Retinal pigment epithelial cell (primary cell): Measurements from ENCODE around the gene SMIM27.
"Not testable (repeated sequence)": the region's sequence is repeated elsewhere in the genome, so short reads cannot be mapped to it uniquely, and the experiment has no call there.

Experiments used
- DNase-seq: peaks from one replicate; pipeline ENCODE4 v3.0.0-alpha.2; 2010; ENCODE audit warnings: low read depth
- H3K4me3 ChIP-seq: 2 replicates; pipeline ENCODE4 v1.5.1; 2011; ENCODE audit warnings: mild to moderate bottlenecking, low read length, control low read depth, moderate library complexity
- TF ChIP-seq, protein P1 (sequence below): conservative IDR thresholded peaks from 2 replicates; pipeline ENCODE4 v1.5.1; 2011; ENCODE audit warnings: low read depth, low read length, control low read depth, inconsistent platforms

Gene SMIM27, protein sequence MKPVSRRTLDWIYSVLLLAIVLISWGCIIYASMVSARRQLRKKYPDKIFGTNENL

DNA sequence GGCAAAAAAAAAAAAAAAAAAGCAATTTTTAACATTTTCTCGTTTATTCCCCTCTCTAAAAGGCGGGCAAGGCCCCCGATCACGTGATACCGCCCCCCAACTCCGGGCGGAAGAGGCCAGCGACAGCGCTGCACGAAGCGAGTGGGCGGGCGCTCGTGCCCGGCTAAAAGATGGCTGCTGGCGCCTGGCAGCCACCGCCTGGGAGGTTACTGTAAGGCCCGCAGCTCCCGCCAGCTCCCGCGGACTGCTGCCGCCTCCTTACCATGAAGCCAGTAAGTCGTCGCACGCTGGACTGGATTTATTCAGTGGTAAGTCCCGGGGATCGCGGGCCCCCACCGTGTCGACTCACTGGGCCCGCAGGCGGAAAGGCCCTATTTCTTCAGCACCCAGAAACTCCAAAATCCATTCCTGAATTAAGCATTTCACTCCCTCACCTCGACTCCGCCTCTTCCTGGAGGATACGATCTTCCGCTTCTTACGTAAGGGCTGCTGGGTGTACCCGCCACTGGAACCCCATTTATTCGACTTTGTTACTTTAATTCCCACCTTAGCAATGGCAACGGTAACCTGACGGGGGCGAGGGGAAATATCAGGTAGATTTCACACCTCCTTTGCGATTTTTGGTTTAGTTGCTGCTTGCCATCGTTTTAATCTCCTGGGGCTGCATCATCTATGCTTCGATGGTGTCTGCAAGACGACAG is at the start of gene SMIM27, which contains the start of gene TOPORS:
SMIM27 (plus strand) TSS at position 156 of the 701 bp plus-strand sequence; CDS start at position 264, 108 bp downstream.
TOPORS (minus strand) TSS at position 415 of the 701 bp plus-strand sequence; CDS start at position 265, 150 bp downstream.
- peak; percentile 59 for DNase-seq
- TF ChIP-seq, protein P1, sequence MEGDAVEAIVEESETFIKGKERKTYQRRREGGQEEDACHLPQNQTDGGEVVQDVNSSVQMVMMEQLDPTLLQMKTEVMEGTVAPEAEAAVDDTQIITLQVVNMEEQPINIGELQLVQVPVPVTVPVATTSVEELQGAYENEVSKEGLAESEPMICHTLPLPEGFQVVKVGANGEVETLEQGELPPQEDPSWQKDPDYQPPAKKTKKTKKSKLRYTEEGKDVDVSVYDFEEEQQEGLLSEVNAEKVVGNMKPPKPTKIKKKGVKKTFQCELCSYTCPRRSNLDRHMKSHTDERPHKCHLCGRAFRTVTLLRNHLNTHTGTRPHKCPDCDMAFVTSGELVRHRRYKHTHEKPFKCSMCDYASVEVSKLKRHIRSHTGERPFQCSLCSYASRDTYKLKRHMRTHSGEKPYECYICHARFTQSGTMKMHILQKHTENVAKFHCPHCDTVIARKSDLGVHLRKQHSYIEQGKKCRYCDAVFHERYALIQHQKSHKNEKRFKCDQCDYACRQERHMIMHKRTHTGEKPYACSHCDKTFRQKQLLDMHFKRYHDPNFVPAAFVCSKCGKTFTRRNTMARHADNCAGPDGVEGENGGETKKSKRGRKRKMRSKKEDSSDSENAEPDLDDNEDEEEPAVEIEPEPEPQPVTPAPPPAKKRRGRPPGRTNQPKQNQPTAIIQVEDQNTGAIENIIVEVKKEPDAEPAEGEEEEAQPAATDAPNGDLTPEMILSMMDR, result peak; percentile 5
- H3K4me3 ChIP-seq, result peak within 1 kb of the TSS; percentile 89

DNA sequence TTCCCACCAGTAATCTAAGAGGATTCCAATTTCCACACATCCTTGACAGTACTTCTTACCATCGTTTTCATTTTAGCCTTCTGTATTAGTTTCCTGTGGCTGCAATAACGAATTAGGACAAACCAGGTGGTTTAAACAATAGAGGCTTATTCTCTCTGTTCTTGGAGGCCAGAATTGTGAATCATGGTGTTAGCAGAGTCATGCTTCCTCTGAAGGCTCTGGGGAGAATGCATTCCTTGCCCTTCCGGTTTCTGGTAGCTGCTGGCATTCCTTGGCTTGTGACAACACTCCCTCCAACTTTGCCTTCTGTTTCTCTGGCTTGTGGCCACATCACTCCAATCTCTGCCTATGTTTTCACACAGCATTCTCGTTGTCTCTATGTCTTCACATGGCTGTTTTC is 49.7 kb upstream of the SMIM27 start:
- TF ChIP-seq, protein P1, result no peak
- no peak for DNase-seq
- no peak overlapping the region for H3K4me3 ChIP-seq

DNA sequence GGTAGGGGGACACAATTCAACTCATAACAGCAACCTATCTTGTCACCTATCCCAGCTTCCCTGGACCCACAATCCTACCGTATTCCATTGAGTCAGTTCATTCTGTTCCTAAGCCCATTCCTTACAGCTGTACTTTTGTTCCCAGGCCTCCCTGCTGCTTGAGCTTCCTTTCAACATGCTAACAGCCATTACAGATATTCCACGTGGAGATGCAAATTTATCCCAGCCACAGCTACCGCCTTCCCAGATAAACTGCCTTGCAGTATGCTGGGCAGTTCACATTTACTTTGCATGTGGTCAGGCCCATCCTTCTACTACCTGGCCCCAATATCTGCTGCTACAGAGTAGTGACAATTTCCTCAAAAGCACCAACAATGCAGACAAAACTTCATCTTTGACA is 49.1 kb upstream of the SMIM27 start:
- TF ChIP-seq, protein P1, result no peak
- no peak overlapping the region for H3K4me3 ChIP-seq
- no peak for DNase-seq

DNA sequence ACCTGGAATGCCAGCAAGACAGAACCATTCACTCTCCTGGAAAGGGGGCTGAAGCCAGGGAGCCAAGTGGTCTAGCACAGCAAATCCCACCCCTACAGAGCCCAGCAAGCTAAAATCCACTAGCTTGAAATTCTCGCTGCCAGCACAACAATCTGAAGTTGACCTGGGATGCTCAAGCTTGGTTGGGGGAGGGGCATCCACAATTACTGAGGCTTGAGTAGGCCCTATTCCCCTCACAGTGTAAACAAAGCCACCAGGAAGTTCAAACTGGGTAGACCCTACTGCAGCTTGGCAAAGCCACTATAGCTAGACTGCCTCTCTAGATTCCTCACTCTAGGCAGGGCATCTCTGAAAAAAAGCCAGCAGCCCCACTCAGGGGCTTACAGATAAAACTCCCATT is 43.4 kb upstream of the SMIM27 start:
- DNase-seq, result no peak
- H3K4me3 ChIP-seq, result no peak overlapping the region
- TF ChIP-seq, protein P1, result no peak

DNA sequence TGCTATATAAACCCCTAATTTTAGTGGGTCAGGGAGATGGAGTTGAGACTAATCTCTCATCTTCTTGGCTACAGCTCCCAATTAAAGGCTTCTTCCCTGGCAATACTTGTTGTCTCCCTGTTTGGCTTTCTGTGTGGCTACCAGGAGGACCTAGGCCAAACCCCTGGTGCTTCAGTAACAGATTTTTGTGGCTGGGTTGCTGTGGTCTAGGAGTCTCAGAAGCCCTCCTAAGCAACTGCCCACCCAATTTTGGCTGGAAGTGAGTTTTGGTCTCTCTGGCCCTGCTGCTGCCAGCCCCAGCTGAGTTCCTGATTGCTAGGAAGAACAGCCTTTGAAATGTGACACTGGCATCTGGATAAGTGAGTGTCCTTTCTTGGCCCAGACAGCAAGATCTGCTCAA is 35.9 kb upstream of the SMIM27 start:
- no peak overlapping the region for H3K4me3 ChIP-seq
- no peak for DNase-seq
- TF ChIP-seq, protein P1, result no peak

DNA sequence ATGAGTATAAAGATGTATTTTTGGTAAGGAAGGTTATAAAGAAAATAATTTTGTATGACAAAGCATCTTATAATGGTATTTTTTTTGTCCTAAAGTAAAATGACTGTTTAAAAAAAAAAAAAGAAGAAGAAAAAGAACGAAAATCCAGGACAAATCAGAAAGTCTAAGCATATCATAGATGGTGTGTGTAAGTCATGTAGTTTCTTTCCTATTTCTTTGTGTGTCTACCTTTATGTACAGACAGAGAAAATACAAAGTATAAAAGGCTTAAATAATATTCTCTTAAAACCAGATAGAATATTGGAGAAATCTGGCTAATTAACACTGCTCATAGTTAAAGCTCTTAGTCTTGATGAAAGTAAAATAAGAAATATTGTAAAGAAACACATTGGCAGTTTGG is 33.9 kb upstream of the SMIM27 start:
- no peak overlapping the region for H3K4me3 ChIP-seq
- TF ChIP-seq, protein P1, result no peak
- DNase-seq, result no peak

DNA sequence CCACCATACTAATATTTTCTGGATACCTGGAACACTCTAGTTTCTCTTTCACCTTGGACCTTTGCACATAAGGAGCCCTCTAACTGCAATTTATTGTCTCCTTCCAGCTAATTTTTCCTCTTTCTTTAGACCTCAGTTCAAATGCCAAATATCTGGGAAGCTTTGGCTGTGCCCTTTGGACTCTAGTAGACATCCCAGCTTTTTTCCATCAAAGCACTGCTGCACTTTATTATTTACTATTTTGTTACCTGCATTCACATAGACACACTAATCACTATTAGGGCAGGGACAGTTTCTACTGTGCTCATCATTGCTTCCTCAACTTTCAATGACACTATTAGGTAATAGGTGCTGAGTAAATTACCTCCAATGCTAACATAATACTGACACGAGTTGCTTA is 28.2 kb upstream of the SMIM27 start:
- H3K4me3 ChIP-seq, result no peak overlapping the region
- TF ChIP-seq, protein P1, result no peak
- DNase-seq, result no peak

DNA sequence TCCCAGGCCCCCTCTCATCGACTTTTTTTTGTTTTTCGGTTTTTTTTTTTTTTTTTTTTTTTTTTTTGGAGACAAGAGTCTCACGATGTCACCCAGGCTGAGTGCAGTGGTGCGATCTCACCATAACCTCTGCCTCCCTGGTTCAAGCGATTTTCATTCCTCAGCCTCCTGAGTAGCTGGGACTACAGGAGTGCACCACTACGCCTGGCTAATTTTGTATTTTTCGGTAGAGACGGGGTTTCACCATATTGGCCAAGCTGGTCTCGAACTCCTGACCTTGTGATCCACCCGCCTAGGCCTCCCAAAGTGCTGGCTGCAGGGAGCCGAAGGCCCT is 27.6 kb upstream of the SMIM27 start:
- H3K4me3 ChIP-seq, DNase-seq: not testable (repeated sequence)
